HUES64 (cell line): ENCODE measurements around the gene ARF6.

Source experiments
- H3K27ac ChIP-seq: 2 replicates; pipeline ENCODE4 v1.7.0; 2013; ENCODE audit warnings: low read depth, low read length, inconsistent platforms
- H3K27me3 ChIP-seq: 2 replicates; pipeline ENCODE4 v1.6.1; 2013; ENCODE audit warnings: mild to moderate bottlenecking, low read length; ENCODE audit not compliant: insufficient read depth
- H3K36me3 ChIP-seq: 2 replicates; pipeline ENCODE4 v1.6.1; 2013; ENCODE audit warnings: mild to moderate bottlenecking, low read length; ENCODE audit not compliant: insufficient read depth
- H3K4me1 ChIP-seq: 2 replicates; pipeline ENCODE4 v1.6.1; 2013; ENCODE audit warnings: mild to moderate bottlenecking, low read length, moderate library complexity; ENCODE audit not compliant: insufficient read depth
- H3K4me3 ChIP-seq: 2 replicates; pipeline ENCODE4 v1.5.1; 2013; ENCODE audit warnings: mild to moderate bottlenecking, low read length, moderate library complexity
- H3K9ac ChIP-seq: 2 replicates; pipeline ENCODE4 v1.6.1; 2013; ENCODE audit warnings: mild to moderate bottlenecking, low read depth, low read length
- H3K9me3 ChIP-seq: 2 replicates; pipeline ENCODE4 v1.6.1; 2013; ENCODE audit warnings: low read depth, low read length; ENCODE audit not compliant: insufficient read depth
- WGBS: fragments of 150-250, 120-280 bp; methylation state at CpG from one replicate; pipeline ENCODE4 v1.1.7; 2013; ENCODE audit warnings: missing lambda C conversion rate; 5-methylcytosine and 5-hydroxymethylcytosine counted together

Gene ARF6

GRCh38 chr14:49909016-49909415 is 16.1 kb downstream of the ARF6 start:
- Histone ChIP-seq H3K27ac (no peak overlapping the region), H3K36me3 (no peaks in the 10 kb centered on the region), H3K4me3 (no peak overlapping the region), H3K4me1 (0 out of 2 replicates have a peak, but pooled peaks cover 5% of the 10 kb centered on the region), H3K27me3 (no peaks in the 10 kb centered on the region), H3K9me3 (no peaks in the 10 kb centered on the region), H3K9ac (no peak overlapping the region)
- WGBS, result 94% methylated on average over 4 of the region's 4 CpGs

GRCh38 chr14:49915085-49915484 is 22.2 kb downstream of the ARF6 start:
- Histone ChIP-seq H3K36me3 (no peaks in the 10 kb centered on the region), H3K4me3 (no peak overlapping the region), H3K27me3 (no peaks in the 10 kb centered on the region), H3K9me3 (no peaks in the 10 kb centered on the region), H3K4me1 (0 out of 2 replicates have a peak, but pooled peaks cover 5% of the 10 kb centered on the region), H3K9ac (no peak overlapping the region), H3K27ac (no peak overlapping the region)

GRCh38 chr14:49918706-49919105 is 25.8 kb downstream of the ARF6 start:
- H3K27me3 ChIP-seq, result no peaks in the 10 kb centered on the region
- 94% methylated on average over 2 of the region's 2 CpGs for WGBS
- H3K9me3 ChIP-seq, result no peaks in the 10 kb centered on the region
- H3K27ac ChIP-seq, result no peak overlapping the region
- no peak overlapping the region for H3K4me3 ChIP-seq
- H3K36me3 ChIP-seq, result no peaks in the 10 kb centered on the region
- no peaks in the 10 kb centered on the region for H3K4me1 ChIP-seq
- no peak overlapping the region for H3K9ac ChIP-seq

GRCh38 chr14:49919825-49920659 is 27.2 kb downstream of the ARF6 start:
- Histone ChIP-seq H3K4me1 (no peaks in the 10 kb centered on the region), H3K9me3 (no peaks in the 10 kb centered on the region), H3K27ac (no peak overlapping the region), H3K4me3 (no peak overlapping the region), H3K27me3 (no peaks in the 10 kb centered on the region), H3K36me3 (no peaks in the 10 kb centered on the region), H3K9ac (no peak overlapping the region)
- WGBS, result 85% methylated on average over 3 of the region's 3 CpGs

- WGBS, result 89% methylated on average over 1 of the region's 2 CpGs
- Histone ChIP-seq H3K36me3 (no peaks in the 10 kb centered on the region), H3K9me3 (no peaks in the 10 kb centered on the region), H3K4me3 (no peak overlapping the region), H3K27ac (no peak overlapping the region), H3K4me1 (no peaks in the 10 kb centered on the region), H3K9ac (no peak overlapping the region), H3K27me3 (no peaks in the 10 kb centered on the region)
Observed at GRCh38 chr14:49920935-49921334, 28.1 kb downstream of the ARF6 start.

- Histone ChIP-seq H3K27me3 (no peaks in the 10 kb centered on the region), H3K4me3 (no peak overlapping the region), H3K4me1 (no peaks in the 10 kb centered on the region), H3K36me3 (no peaks in the 10 kb centered on the region), H3K9me3 (no peaks in the 10 kb centered on the region), H3K27ac (no peak overlapping the region), H3K9ac (no peak overlapping the region)
- 92% methylated on average over 1 of the region's 1 CpG for WGBS
Observed at GRCh38 chr14:49921401-49921800, 28.5 kb downstream of the ARF6 start.

GRCh38 chr14:49923442-49923841 is 30.6 kb downstream of the ARF6 start:
- 91% methylated on average over 1 of the region's 1 CpG for WGBS
- Histone ChIP-seq H3K9me3 (no peaks in the 10 kb centered on the region), H3K4me1 (no peaks in the 10 kb centered on the region), H3K27ac (no peak overlapping the region), H3K27me3 (no peaks in the 10 kb centered on the region), H3K36me3 (no peaks in the 10 kb centered on the region), H3K9ac (no peak overlapping the region), H3K4me3 (no peak overlapping the region)

GRCh38 chr14:49923881-49924280 is 31.0 kb downstream of the ARF6 start:
- H3K4me3 ChIP-seq, result no peak overlapping the region
- WGBS, result 74% methylated on average over 4 of the region's 4 CpGs
- no peaks in the 10 kb centered on the region for H3K36me3 ChIP-seq
- no peak overlapping the region for H3K27ac ChIP-seq
- no peaks in the 10 kb centered on the region for H3K27me3 ChIP-seq
- no peaks in the 10 kb centered on the region for H3K4me1 ChIP-seq
- no peaks in the 10 kb centered on the region for H3K9me3 ChIP-seq
- no peak overlapping the region for H3K9ac ChIP-seq

- Histone ChIP-seq H3K9ac (no peak overlapping the region), H3K4me3 (no peak overlapping the region), H3K27ac (no peak overlapping the region), H3K9me3 (no peaks in the 10 kb centered on the region), H3K4me1 (no peaks in the 10 kb centered on the region), H3K27me3 (no peaks in the 10 kb centered on the region), H3K36me3 (no peaks in the 10 kb centered on the region)
- 96% methylated on average over 4 of the region's 4 CpGs for WGBS
Observed at GRCh38 chr14:49924852-49925251, 32.0 kb downstream of the ARF6 start.

GRCh38 chr14:49926803-49927202 is 33.9 kb downstream of the ARF6 start:
- no peaks in the 10 kb centered on the region for H3K9me3 ChIP-seq
- H3K27me3 ChIP-seq, result no peaks in the 10 kb centered on the region
- no peak overlapping the region for H3K9ac ChIP-seq
- WGBS, result 91% methylated on average over 2 of the region's 2 CpGs
- no peak overlapping the region for H3K27ac ChIP-seq
- no peaks in the 10 kb centered on the region for H3K4me1 ChIP-seq
- H3K36me3 ChIP-seq, result no peaks in the 10 kb centered on the region
- H3K4me3 ChIP-seq, result no peak overlapping the region

GRCh38 chr14:49928015-49928414 is 35.1 kb downstream of the ARF6 start:
- Histone ChIP-seq H3K9me3 (no peaks in the 10 kb centered on the region), H3K36me3 (no peaks in the 10 kb centered on the region), H3K4me3 (no peak overlapping the region), H3K27me3 (no peaks in the 10 kb centered on the region), H3K27ac (no peak overlapping the region), H3K9ac (no peak overlapping the region), H3K4me1 (no peaks in the 10 kb centered on the region)
- 93% methylated on average over 1 of the region's 2 CpGs for WGBS

- Histone ChIP-seq H3K27ac (no peak overlapping the region; the same call in 1 of the 2 replicates), H3K36me3 (no peaks in the 10 kb centered on the region), H3K4me3 (no peak overlapping the region), H3K27me3 (no peaks in the 10 kb centered on the region), H3K4me1 (no peaks in the 10 kb centered on the region), H3K9ac (no peak overlapping the region), H3K9me3 (no peaks in the 10 kb centered on the region)
- 80% methylated on average over 2 of the region's 2 CpGs for WGBS
Observed at GRCh38 chr14:49930720-49931119, 37.8 kb downstream of the ARF6 start.
